GM10266 (cell line): Measurements from ENCODE around the gene COPS7B.
A peak's percentile ranks its signal among the peaks of the same experiment; 100 is the strongest.

Experiments
- DNase-seq: peaks from one replicate; pipeline ENCODE4 v3.0.0; 2012; ENCODE audit errors: extremely low spot score
- CTCF ChIP-seq: IDR thresholded peaks from 2 replicates; pipeline ENCODE4 v1.5.1; 2012; ENCODE audit warnings: mild to moderate bottlenecking, low read depth; ENCODE audit not compliant: control insufficient read depth, insufficient read depth; ENCODE audit errors: missing control alignments

Gene COPS7B

GRCh38 chr2:231791107-231791506 is 4.9 kb downstream of the COPS7B start:
- DNase-seq, result no peak
- no peak for TF ChIP-seq CTCF

GRCh38 chr2:231794383-231794782 is 8.1 kb downstream of the COPS7B start:
- DNase-seq, result no peak
- no peak for TF ChIP-seq CTCF

GRCh38 chr2:231795525-231796327 is 9.5 kb downstream of the COPS7B start:
- TF ChIP-seq CTCF, result no peak
- DNase-seq, result no peak

GRCh38 chr2:231800493-231801091 is 14.3 kb downstream of the COPS7B start:
- TF ChIP-seq CTCF, result peak; percentile 69
- peak; percentile 32 for DNase-seq

- DNase-seq, result no peak
- no peak for TF ChIP-seq CTCF
Measured at GRCh38 chr2:231803501-231804138, 17.4 kb downstream of the COPS7B start.

GRCh38 chr2:231807020-231807419 is 20.8 kb downstream of the COPS7B start:
- TF ChIP-seq CTCF, result no peak
- DNase-seq, result no peak

- no peak for TF ChIP-seq CTCF
- DNase-seq, result no peak
Measured at GRCh38 chr2:231810905-231811304, 24.7 kb downstream of the COPS7B start.
